Trophoblast cell (in vitro differentiated cells and primary cell): ENCODE results near the gene DDX54.
A peak's percentile ranks its signal among the peaks of the same experiment; 100 is the strongest.

Experiments used
- DNase-seq, 2 donors: peaks; one replicate each; pipeline ENCODE4 v3.0.0-alpha.2; 2016
- H2AFZ ChIP-seq: 2 replicates; pipeline ENCODE4 v1.6.1; 2013; ENCODE audit warnings: low read length, moderate library complexity, mild to moderate bottlenecking; ENCODE audit not compliant: insufficient read depth, poor library complexity
- H2AK5ac ChIP-seq: 2 replicates; pipeline ENCODE4 v1.6.1; 2013; ENCODE audit warnings: mild to moderate bottlenecking, low read length
- H2BK120ac ChIP-seq: 2 replicates; pipeline ENCODE4 v1.6.1; 2013; ENCODE audit warnings: low read length, mild to moderate bottlenecking, moderate library complexity; ENCODE audit not compliant: insufficient read depth, poor library complexity
- H2BK12ac ChIP-seq: 2 replicates; pipeline ENCODE4 v1.6.1; 2013; ENCODE audit warnings: mild to moderate bottlenecking, low read length, moderate library complexity
- H2BK5ac ChIP-seq: 2 replicates; pipeline ENCODE4 v1.6.1; 2013; ENCODE audit warnings: low read length, low read depth, moderate library complexity, mild to moderate bottlenecking; ENCODE audit not compliant: poor library complexity
- H3K14ac ChIP-seq: 2 replicates; pipeline ENCODE4 v1.6.1; 2013; ENCODE audit warnings: mild to moderate bottlenecking, low read length
- H3K18ac ChIP-seq: 2 replicates; pipeline ENCODE4 v1.6.1; 2013; ENCODE audit warnings: mild to moderate bottlenecking, low read length
- H3K23ac ChIP-seq: 2 replicates; pipeline ENCODE4 v1.6.1; 2013; ENCODE audit warnings: low read length
- H3K27ac ChIP-seq: 2 replicates; pipeline ENCODE4 v1.5.1; 2013; ENCODE audit warnings: low read depth, mild to moderate bottlenecking, inconsistent platforms, low read length, moderate library complexity
- H3K27me3 ChIP-seq: 2 replicates; pipeline ENCODE4 v1.6.1; 2013; ENCODE audit warnings: inconsistent platforms, mild to moderate bottlenecking, low read length, moderate library complexity; ENCODE audit not compliant: insufficient read depth
- H3K36me3 ChIP-seq, 2 experiments: 1 replicate in 1 of 2; 2 replicates in 1 of 2; pipeline ENCODE4 v1.6.1; 2013; ENCODE audit warnings: low read length in 2 of 2, mild to moderate bottlenecking in 2 of 2, moderate library complexity in 1 of 2; ENCODE audit not compliant: insufficient read depth in 2 of 2, control insufficient read depth in 1 of 2
- H3K4ac ChIP-seq: 2 replicates; pipeline ENCODE4 v1.6.1; 2013; ENCODE audit warnings: low read depth, mild to moderate bottlenecking, low read length, moderate library complexity
- H3K4me1 ChIP-seq, 2 experiments: 1 replicate in 1 of 2; 2 replicates in 1 of 2; pipeline ENCODE4 v1.6.1; 2013; ENCODE audit warnings: low read length in 2 of 2, mild to moderate bottlenecking in 2 of 2, moderate library complexity in 1 of 2; ENCODE audit not compliant: insufficient read depth in 2 of 2, control insufficient read depth in 1 of 2
- H3K4me2 ChIP-seq: 2 replicates; pipeline ENCODE4 v1.6.1; 2013; ENCODE audit warnings: inconsistent platforms, mild to moderate bottlenecking, low read length, moderate library complexity
- H3K4me3 ChIP-seq: 2 replicates; pipeline ENCODE4 v1.5.1; 2013; ENCODE audit warnings: mild to moderate bottlenecking, low read depth, low read length, inconsistent platforms
- H3K79me1 ChIP-seq: one replicate; pipeline ENCODE4 v1.6.1; 2013; ENCODE audit warnings: low read length
- H3K79me2 ChIP-seq: 2 replicates; pipeline ENCODE4 v1.6.1; 2013; ENCODE audit warnings: low read length, mild to moderate bottlenecking; ENCODE audit not compliant: control insufficient read depth, insufficient read depth, poor library complexity
- H3K9ac ChIP-seq: 2 replicates; pipeline ENCODE4 v1.6.1; 2013; ENCODE audit warnings: mild to moderate bottlenecking, low read length
- H3K9me3 ChIP-seq: 2 replicates; pipeline ENCODE4 v1.6.1; 2013; ENCODE audit warnings: low read depth, mild to moderate bottlenecking, control low read depth, inconsistent platforms, low read length; ENCODE audit not compliant: insufficient read depth
- H4K12ac ChIP-seq: 2 replicates; pipeline ENCODE4 v1.6.1; 2013; ENCODE audit warnings: low read depth, mild to moderate bottlenecking, low read length, moderate library complexity
- H4K8ac ChIP-seq: 2 replicates; pipeline ENCODE4 v1.6.1; 2013; ENCODE audit warnings: low read depth, mild to moderate bottlenecking, low read length, moderate library complexity
- H4K91ac ChIP-seq: one replicate; pipeline ENCODE4 v1.6.1; 2013; ENCODE audit warnings: low read depth, mild to moderate bottlenecking, low read length, moderate library complexity
- WGBS: extraction: QIAGEN DNeasy Blood & Tissue Kit; methylation state at CpG from one replicate; pipeline ENCODE4 v1.1.7; 2013; ENCODE audit warnings: missing lambda C conversion rate; ENCODE audit not compliant: insufficient read length, insufficient coverage; ENCODE audit errors: extremely low coverage; 5-methylcytosine and 5-hydroxymethylcytosine counted together

The DDX54 gene

GRCh38 chr12:113129664-113130456 lies 55.4 kb downstream of the DDX54 start:
- no peak overlapping the region for H3K4ac ChIP-seq
- no peaks in the 10 kb centered on the region for H3K4me1 ChIP-seq
- H3K27ac ChIP-seq: no peak overlapping the region
- no peak overlapping the region for H2BK12ac ChIP-seq
- H2AFZ ChIP-seq: no peak overlapping the region
- no peak overlapping the region for H3K9ac ChIP-seq
- no peak overlapping the region for H3K14ac ChIP-seq
- no peak overlapping the region for H3K23ac ChIP-seq
- WGBS: no CpG with 5 or more reads among the region's 17 CpGs
- no peak overlapping the region for H4K12ac ChIP-seq
- H3K79me2 ChIP-seq: no peaks in the 10 kb centered on the region
- no peak overlapping the region for H2AK5ac ChIP-seq
- no peak overlapping the region for H3K18ac ChIP-seq
- no peaks in the 10 kb centered on the region for H3K9me3 ChIP-seq
- no peak overlapping the region for H4K8ac ChIP-seq
- no peak overlapping the region for H3K4me3 ChIP-seq
- H3K79me1 ChIP-seq: no peaks in the 10 kb centered on the region
- H2BK120ac ChIP-seq: no peak overlapping the region
- no peak for DNase-seq
- H3K4me2 ChIP-seq: no peak overlapping the region
- H2BK5ac ChIP-seq: no peak overlapping the region
- no peaks in the 10 kb centered on the region for H3K36me3 ChIP-seq
- H4K91ac ChIP-seq: no peak overlapping the region
- H3K27me3 ChIP-seq: no peaks in the 10 kb centered on the region

- no peak overlapping the region for H2AFZ ChIP-seq
- H3K9ac ChIP-seq: no peak overlapping the region
- H3K79me2 ChIP-seq: no peaks in the 10 kb centered on the region
- no peak overlapping the region for H3K4me2 ChIP-seq
- H2BK120ac ChIP-seq: no peak overlapping the region
- no peak overlapping the region for H2AK5ac ChIP-seq
- no peak overlapping the region for H3K27ac ChIP-seq
- no peak overlapping the region for H4K91ac ChIP-seq
- no peaks in the 10 kb centered on the region for H3K36me3 ChIP-seq
- no peak overlapping the region for H2BK5ac ChIP-seq
- H3K14ac ChIP-seq: no peak overlapping the region
- H3K18ac ChIP-seq: no peak overlapping the region
- no peak overlapping the region for H3K4me3 ChIP-seq
- H4K8ac ChIP-seq: no peak overlapping the region
- no peaks in the 10 kb centered on the region for H3K9me3 ChIP-seq
- no peak overlapping the region for H2BK12ac ChIP-seq
- H3K4ac ChIP-seq: no peak overlapping the region
- no peak overlapping the region for H3K23ac ChIP-seq
- no peak for DNase-seq
- H3K27me3 ChIP-seq: no peaks in the 10 kb centered on the region
- WGBS: no CpG with 5 or more reads among the region's 9 CpGs
- no peaks in the 10 kb centered on the region for H3K79me1 ChIP-seq
- H3K4me1 ChIP-seq: no peaks in the 10 kb centered on the region
- H4K12ac ChIP-seq: no peak overlapping the region
These were observed 56.2 kb downstream of the DDX54 start for GRCh38 chr12:113128802-113129663.

GRCh38 chr12:113127791-113128199 lies 57.5 kb downstream of the DDX54 start:
- Histone ChIP-seq H3K4me2 (no peak overlapping the region), H3K36me3 (no peaks in the 10 kb centered on the region), H3K14ac (no peak overlapping the region), H3K27ac (no peak overlapping the region), H2BK5ac (no peak overlapping the region), H2BK12ac (no peak overlapping the region), H3K4ac (no peak overlapping the region), H3K4me1 (no peaks in the 10 kb centered on the region), H3K18ac (no peak overlapping the region), H3K79me1 (no peaks in the 10 kb centered on the region), H3K79me2 (no peaks in the 10 kb centered on the region), H3K27me3 (no peaks in the 10 kb centered on the region), H3K23ac (no peak overlapping the region), H2BK120ac (no peak overlapping the region), H2AK5ac (no peak overlapping the region), H4K8ac (no peak overlapping the region), H4K12ac (no peak overlapping the region), H3K9me3 (no peaks in the 10 kb centered on the region), H3K9ac (no peak overlapping the region), H2AFZ (no peak overlapping the region), H4K91ac (no peak overlapping the region), H3K4me3 (peak overlapping the region; percentile 23)
- WGBS: no CpG with 5 or more reads among the region's 15 CpGs
- DNase-seq: no peak

- Histone ChIP-seq H2BK5ac (no peak overlapping the region), H3K27me3 (no peaks in the 10 kb centered on the region), H3K79me2 (no peaks in the 10 kb centered on the region), H3K14ac (no peak overlapping the region), H3K4ac (no peak overlapping the region), H3K27ac (no peak overlapping the region), H4K8ac (no peak overlapping the region), H3K4me1 (no peaks in the 10 kb centered on the region), H2BK12ac (no peak overlapping the region), H3K9ac (no peak overlapping the region), H3K36me3 (no peaks in the 10 kb centered on the region), H2AK5ac (no peak overlapping the region), H3K9me3 (no peaks in the 10 kb centered on the region), H4K12ac (no peak overlapping the region), H3K4me2 (no peak overlapping the region), H4K91ac (no peak overlapping the region), H3K18ac (no peak overlapping the region), H2BK120ac (no peak overlapping the region), H3K23ac (no peak overlapping the region), H2AFZ (no peak overlapping the region), H3K4me3 (no peak overlapping the region), H3K79me1 (no peaks in the 10 kb centered on the region)
- WGBS: no CpG with 5 or more reads among the region's 3 CpGs
- DNase-seq: no peak
These were observed 64.5 kb downstream of the DDX54 start for GRCh38 chr12:113120670-113121370.
